HG03135 (cell line): ENCODE measurements around the gene FADS2.
A peak's percentile ranks its signal among the peaks of the same experiment; 100 is the strongest.

Experiments used
- ATAC-seq: cut with Tn5 transposase; IDR thresholded peaks from one replicate; pipeline ENCODE4 v1.9.1; 2021; ENCODE audit warnings: mild to moderate bottlenecking, moderate library complexity; ENCODE audit not compliant: unreplicated experiment

Gene FADS2

GRCh38 chr11:61827571-61828378, at the start of gene FADS2:
Gene FADS2 (plus strand): TSS chr11:61828300. CDS start chr11:61828391, 91 bp downstream.
- peak; percentile 71 for ATAC-seq

DNA sequence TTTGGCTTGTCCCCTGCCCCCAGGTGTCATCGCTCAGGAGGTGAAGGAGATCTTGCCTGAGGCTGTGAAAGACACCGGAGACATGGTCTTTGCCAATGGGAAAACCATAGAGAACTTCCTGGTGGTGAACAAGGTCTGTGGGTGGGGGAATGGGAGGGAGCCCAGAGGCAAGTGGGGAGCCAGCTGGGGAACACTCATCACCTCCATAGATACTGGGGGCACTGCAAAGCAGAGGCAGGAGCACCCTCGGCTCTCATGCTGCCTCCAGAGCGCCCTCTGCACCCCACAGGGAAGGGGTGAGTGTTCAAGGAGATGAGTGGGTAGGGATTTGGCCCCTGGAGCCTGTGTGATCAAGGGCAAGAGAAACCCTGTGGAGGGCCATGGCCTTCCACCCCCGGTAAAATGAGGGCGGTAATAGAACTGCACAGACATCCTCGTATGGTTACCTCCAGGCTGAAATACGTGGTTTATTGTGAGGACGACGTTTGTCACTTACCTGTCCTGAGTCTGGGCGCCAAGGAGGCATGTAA, 49.7 kb upstream of the FADS2 start:
- no peak for ATAC-seq

GRCh38 chr11:61778920-61779650, 49.0 kb upstream of the FADS2 start:
- no peak for ATAC-seq

GRCh38 chr11:61779666-61780525, 48.2 kb upstream of the FADS2 start:
- no peak for ATAC-seq

DNA sequence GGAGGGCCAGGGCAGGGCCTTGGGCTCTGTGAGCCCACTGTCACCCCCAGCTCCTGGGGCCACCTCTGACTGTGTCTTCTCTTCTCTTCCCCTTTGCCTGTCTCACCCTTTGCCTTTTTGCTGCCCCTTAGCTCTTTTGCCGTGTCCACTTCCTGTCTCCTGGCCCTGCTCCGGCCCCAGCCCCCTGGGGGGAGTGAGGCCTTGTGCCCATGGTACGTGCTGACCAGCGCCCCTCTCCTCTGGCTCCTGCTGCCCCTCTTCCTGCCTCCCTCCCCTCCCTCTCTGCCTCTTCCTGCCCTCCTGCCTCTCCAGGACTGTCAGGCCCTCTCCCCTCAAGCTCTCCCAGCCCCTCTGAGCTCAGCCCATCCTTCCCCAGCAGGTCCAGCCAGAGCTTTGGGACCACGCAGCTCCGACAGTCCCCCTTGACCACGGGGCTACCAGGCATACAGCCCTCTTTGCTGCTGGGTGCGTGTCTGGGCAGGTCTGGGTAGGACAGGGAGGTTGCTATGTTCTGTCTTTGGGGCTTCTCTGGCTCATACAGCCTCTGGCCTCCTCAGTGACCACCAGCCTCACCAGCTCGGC, 47.4 kb upstream of the FADS2 start:
- ATAC-seq, result no peak

GRCh38 chr11:61781585-61781984, 46.5 kb upstream of the FADS2 start:
- ATAC-seq, result no peak

DNA sequence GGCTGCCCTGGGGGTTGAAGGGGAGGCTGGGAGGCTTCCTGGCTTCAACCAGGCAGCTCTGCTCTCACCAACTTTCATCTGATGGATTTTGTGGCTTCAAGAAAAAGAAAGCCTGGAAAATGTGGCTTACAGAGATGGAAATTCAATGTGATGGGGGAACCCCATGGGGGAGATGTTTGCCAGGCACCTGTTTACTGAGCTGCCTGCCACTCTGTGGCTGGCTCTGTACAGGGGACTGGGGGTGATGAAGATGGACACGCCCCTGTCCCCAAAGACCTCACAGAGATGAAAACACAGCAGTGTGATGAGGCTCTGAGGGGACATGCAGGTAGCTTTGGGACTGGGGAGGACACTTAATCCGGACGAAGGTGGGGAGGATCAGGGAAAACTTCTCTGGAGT, 45.8 kb upstream of the FADS2 start:
- no peak for ATAC-seq

GRCh38 chr11:61782841-61783240, 45.3 kb upstream of the FADS2 start:
- no peak for ATAC-seq

- ATAC-seq, result no peak
Observed at GRCh38 chr11:61783717-61784505, 44.2 kb upstream of the FADS2 start.

- ATAC-seq, result no peak
Observed at GRCh38 chr11:61784506-61784805, 43.6 kb upstream of the FADS2 start.

GRCh38 chr11:61785837-61786402, 42.2 kb upstream of the FADS2 start:
- no peak for ATAC-seq

DNA sequence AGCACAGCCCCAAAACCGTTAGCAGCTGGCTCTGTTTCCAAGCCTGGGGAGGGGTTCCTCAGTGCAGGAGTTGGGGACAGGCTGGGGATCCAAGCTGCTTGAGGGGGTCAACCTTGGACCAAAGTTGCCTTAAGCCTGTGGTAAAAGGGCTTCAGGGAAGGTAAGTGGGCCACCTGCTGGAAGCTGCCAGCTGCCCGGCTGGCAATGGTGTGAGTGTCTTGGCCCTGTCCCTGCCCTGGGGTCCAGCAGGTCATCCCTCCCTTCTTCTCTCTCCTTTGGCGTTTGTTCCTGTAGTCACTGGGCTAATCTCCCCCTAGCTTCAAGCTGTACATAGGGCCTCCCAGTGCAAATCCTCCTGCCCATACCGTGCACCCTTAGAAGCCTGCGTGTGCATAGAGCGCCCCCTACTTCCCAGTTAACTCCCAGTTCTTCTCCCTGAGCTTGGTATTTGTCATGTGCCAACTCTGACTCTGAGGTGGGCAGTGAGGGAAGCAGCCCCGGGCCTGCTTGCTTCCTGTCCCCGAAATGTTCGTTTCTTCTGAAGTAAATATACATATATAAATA, 40.1 kb upstream of the FADS2 start:
- no peak for ATAC-seq

DNA sequence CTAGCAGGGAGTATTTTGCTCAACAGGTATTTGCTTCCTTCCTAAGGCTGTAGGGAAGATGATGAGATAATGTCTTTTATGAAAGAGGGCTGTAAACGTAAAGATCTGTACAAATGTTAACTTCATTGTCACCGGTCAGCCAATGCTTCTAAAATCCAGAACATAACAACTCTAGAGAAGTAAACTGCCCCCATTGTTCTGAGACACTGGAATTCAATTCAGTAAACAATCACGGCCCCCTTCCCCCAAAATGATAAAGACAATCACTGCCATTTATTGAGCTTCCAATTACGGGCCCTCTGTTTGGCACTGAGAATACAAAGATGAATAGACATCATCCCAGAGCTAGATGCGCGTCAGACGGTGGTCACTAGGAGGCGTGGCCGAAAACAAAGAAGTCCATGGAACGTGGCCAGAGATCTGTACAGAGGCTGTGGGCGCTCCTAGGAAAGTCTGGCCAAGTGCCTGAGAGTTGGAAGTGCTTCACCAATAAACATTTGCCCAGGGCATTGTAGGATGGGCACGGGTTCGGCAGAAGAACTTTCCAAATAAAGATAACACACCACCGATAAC, 36.3 kb upstream of the FADS2 start:
- ATAC-seq, result peak; percentile 34

GRCh38 chr11:61792310-61793082, 35.6 kb upstream of the FADS2 start, which contains the start of the genes FEN1 and TMEM258:
Gene FEN1 (plus strand): TSS chr11:61792911. CDS start chr11:61795362, 2,451 bp downstream.
Gene TMEM258 (minus strand): TSS chr11:61792599. CDS start chr11:61792558, 41 bp downstream.
- peak; percentile 73 for ATAC-seq

DNA sequence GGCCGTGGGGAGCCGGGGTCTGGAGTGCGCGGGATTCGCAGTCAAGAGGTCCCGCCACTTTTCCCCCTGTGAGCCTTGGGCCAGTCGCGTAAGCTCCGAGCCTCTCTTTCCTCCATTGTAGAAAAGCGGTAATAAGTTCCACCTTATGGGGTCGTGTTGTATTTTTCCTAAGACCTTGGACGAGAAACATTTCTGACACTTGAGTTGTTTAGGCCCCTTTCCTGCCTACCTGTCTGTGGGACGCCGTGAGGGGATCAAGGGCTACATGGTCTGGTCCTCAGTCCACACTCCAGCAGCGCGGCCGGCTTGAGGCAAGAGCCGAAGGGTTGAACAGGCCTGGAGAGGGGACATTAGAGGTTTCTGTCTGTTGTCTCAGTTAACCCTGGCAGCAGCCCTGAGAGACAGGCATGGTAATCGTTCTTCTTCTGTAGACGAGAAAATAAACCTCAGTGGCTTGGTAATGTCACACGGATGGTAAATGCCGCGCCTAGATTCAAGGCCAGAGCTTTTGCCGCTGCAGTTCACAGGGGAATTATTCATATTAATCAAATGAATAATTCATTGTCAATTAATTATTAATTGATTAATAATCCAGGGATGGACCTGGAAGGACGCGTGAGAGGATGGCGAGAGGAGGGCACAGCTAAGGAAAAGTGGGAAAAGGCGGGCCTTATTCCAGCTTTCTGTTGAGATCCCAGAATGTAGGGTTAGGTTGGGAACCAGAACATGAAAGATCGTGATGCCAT, 34.8 kb upstream of the FADS2 start:
- ATAC-seq, result no peak

DNA sequence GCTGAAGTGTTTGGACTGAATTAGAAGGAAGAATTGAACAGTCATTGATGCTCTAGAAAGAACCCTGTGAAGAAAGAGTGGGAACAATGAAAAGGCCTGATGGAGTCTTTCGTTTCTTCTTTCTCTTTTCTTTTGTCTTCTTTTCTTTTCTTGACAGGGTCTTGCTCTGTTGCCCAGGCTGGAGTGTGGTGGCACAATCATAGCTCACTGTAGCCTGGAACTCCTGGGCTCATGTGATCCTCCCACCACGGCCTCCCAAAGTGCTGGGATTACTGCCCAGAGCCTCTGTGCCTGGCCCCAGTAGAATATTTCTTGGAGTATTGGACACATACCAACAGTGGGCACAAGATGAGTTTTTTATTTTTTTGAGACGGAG, 34.3 kb upstream of the FADS2 start:
- no peak for ATAC-seq

- ATAC-seq, result no peak
Observed at GRCh38 chr11:61794579-61794978, 33.5 kb upstream of the FADS2 start.
